GM23338 (cell line): Measurements from ENCODE around the gene ADCY1. TPM values are rescaled to one million over a fixed set of nuclear protein-coding genes. Genes with fewer than 3 reads are reported as not detected.
A peak's percentile ranks its signal among the peaks of the same experiment; 100 is the strongest.

Source experiments
- ATAC-seq: fragments of 200-7000 bp; cut with Tn5 transposase; 3 replicates; pipeline ENCODE4 v1.9.1; 2020
- DNase-seq: peaks from one replicate; pipeline ENCODE4 v3.0.0-alpha.2; 2015; ENCODE audit warnings: low spot score
- H2AFZ ChIP-seq: fragments of 200-600 bp; sonication (generic); 2 replicates; pipeline ENCODE4 v1.8.0; 2016; ENCODE audit warnings: antibody characterized with exemption, mild to moderate bottlenecking, moderate library complexity
- H3F3A ChIP-seq: fragments of 200-600 bp; sonication (generic); replicated peaks from 2 replicates; pipeline ENCODE4 v1.8.0; 2017; ENCODE audit warnings: antibody characterized with exemption, mixed run types, low read depth
- H3K27ac ChIP-seq: fragments of 200-600 bp; sonication (generic); 2 replicates; pipeline ENCODE4 v1.6.1; 2016; ENCODE audit warnings: low read depth
- H3K27me3 ChIP-seq: fragments of 200-600 bp; sonication (generic); 2 replicates; pipeline ENCODE4 v1.8.0; 2016; ENCODE audit warnings: mild to moderate bottlenecking, mixed run types, moderate library complexity; ENCODE audit not compliant: insufficient read depth
- H3K36me3 ChIP-seq: fragments of 200-600 bp; sonication (generic); 2 replicates; pipeline ENCODE4 v1.8.0; 2016; ENCODE audit warnings: mild to moderate bottlenecking; ENCODE audit not compliant: insufficient read depth
- H3K4me1 ChIP-seq: fragments of 200-600 bp; sonication (generic); 2 replicates; pipeline ENCODE4 v1.8.0; 2016; ENCODE audit warnings: mild to moderate bottlenecking, moderate library complexity; ENCODE audit not compliant: insufficient read depth
- H3K4me2 ChIP-seq: fragments of 200-600 bp; sonication (generic); 2 replicates; pipeline ENCODE4 v1.7.1; 2017; ENCODE audit warnings: mixed run types
- H3K4me3 ChIP-seq: fragments of 200-600 bp; sonication (generic); 2 replicates; pipeline ENCODE4 v1.6.1; 2016; ENCODE audit warnings: mixed run types
- H3K79me2 ChIP-seq: fragments of 200-600 bp; sonication (generic); replicated peaks from 2 replicates; pipeline ENCODE4 v1.8.0; 2017; ENCODE audit warnings: mild to moderate bottlenecking; ENCODE audit not compliant: insufficient read depth
- H3K9me2 ChIP-seq: fragments of 200-600 bp; sonication (generic); 2 replicates; pipeline ENCODE4 v1.8.0; 2017; ENCODE audit not compliant: insufficient read depth
- H4K20me1 ChIP-seq: fragments of 200-600 bp; sonication (generic); replicated peaks from 2 replicates; pipeline ENCODE4 v1.8.0; 2017; ENCODE audit warnings: mild to moderate bottlenecking; ENCODE audit not compliant: insufficient read depth
- H3K27ac Mint-ChIP-seq: 2 replicates; pipeline ENCODE4 v1.8.0; 2020; ENCODE audit warnings: inconsistent platforms, mild to moderate bottlenecking, moderate library complexity, mixed read lengths
- H3K27me3 Mint-ChIP-seq: 3 replicates; pipeline ENCODE4 v1.8.0; 2022; ENCODE audit warnings: low read depth, mild to moderate bottlenecking, moderate library complexity, mixed read lengths, inconsistent platforms; ENCODE audit not compliant: insufficient read depth, poor library complexity
- H3K36me3 Mint-ChIP-seq: 3 replicates; pipeline ENCODE4 v1.8.0; 2021; ENCODE audit warnings: low read depth, mild to moderate bottlenecking, inconsistent platforms, moderate library complexity, mixed read lengths
- H3K4me1 Mint-ChIP-seq: 3 replicates; pipeline ENCODE4 v1.8.0; 2020; ENCODE audit warnings: mild to moderate bottlenecking, inconsistent platforms, mixed read lengths
- H3K4me3 Mint-ChIP-seq: 3 replicates; pipeline ENCODE4 v1.8.0; 2021; ENCODE audit warnings: moderate library complexity, mild to moderate bottlenecking, inconsistent platforms, mixed read lengths
- H3K9me3 Mint-ChIP-seq: 3 replicates; pipeline ENCODE4 v1.8.0; 2020; ENCODE audit warnings: moderate library complexity, mild to moderate bottlenecking, inconsistent platforms, mixed read lengths
- CREB1 ChIP-seq: fragments of 250-450 bp; sonication (Bioruptor Pico); IDR thresholded peaks from 2 replicates; pipeline ENCODE4 v1.5.0; 2020; ENCODE audit warnings: low read depth, mild to moderate bottlenecking, moderate library complexity
- CTCF ChIP-seq, 2 experiments: fragments of 200-600 bp in 1 of 2; sonication (generic) in 1 of 2; conservative IDR thresholded peaks; 2 replicates each; pipeline versions ENCODE4 v1.5.1 to v1.6.1; 2016 to 2017; ENCODE audit warnings: antibody characterized with exemption in 2 of 2, low read depth in 2 of 2, mild to moderate bottlenecking in 2 of 2, moderate library complexity in 1 of 2
- ETS1 ChIP-seq: IDR thresholded peaks from 2 replicates; pipeline ENCODE4 v1.6.1; 2016; ENCODE audit warnings: antibody characterized with exemption
- EZH2 ChIP-seq: fragments of 200-600 bp; sonication (generic); IDR thresholded peaks from one replicate; pipeline ENCODE4 v1.8.0; 2017; ENCODE audit warnings: antibody characterized with exemption, mild to moderate bottlenecking, low read depth; ENCODE audit not compliant: unreplicated experiment
- EZH2phosphoT487 ChIP-seq: fragments of 200-600 bp; sonication (generic); IDR thresholded peaks from one replicate; pipeline ENCODE4 v1.8.1; 2018; ENCODE audit warnings: antibody characterized with exemption; ENCODE audit not compliant: unreplicated experiment
- JUNB ChIP-seq: IDR thresholded peaks from one replicate; pipeline ENCODE4 v1.6.1; 2016; ENCODE audit warnings: antibody characterized with exemption; ENCODE audit not compliant: unreplicated experiment
- NANOG ChIP-seq: IDR thresholded peaks from 2 replicates; pipeline ENCODE4 v1.6.1; 2016; ENCODE audit warnings: antibody characterized with exemption, borderline replicate concordance
- POLR2AphosphoS5 ChIP-seq: IDR thresholded peaks from 2 replicates; pipeline ENCODE4 v1.6.1; 2016; ENCODE audit warnings: antibody characterized with exemption, low read depth
- REST ChIP-seq: IDR thresholded peaks from one replicate; pipeline ENCODE4 v1.6.1; 2018; ENCODE audit warnings: antibody characterized with exemption; ENCODE audit not compliant: unreplicated experiment
- STAT1 ChIP-seq: IDR thresholded peaks from one replicate; pipeline ENCODE4 v1.6.1; 2016; ENCODE audit warnings: antibody characterized with exemption; ENCODE audit not compliant: unreplicated experiment
- ZNF114 ChIP-seq: fragments of 250-450 bp; sonication (Bioruptor Pico); IDR thresholded peaks from 2 replicates; pipeline ENCODE4 v1.5.0; 2020; ENCODE audit warnings: mild to moderate bottlenecking, moderate library complexity
- ZNF331 ChIP-seq: fragments of 250-450 bp; sonication (Bioruptor Pico); IDR thresholded peaks from 2 replicates; pipeline ENCODE4 v1.5.0; 2020; ENCODE audit warnings: low read depth, mild to moderate bottlenecking, moderate library complexity
- ZNF462 ChIP-seq: fragments of 250-450 bp; sonication (Bioruptor Pico); IDR thresholded peaks from 2 replicates; pipeline ENCODE4 v1.5.0; 2020; ENCODE audit warnings: mild to moderate bottlenecking, moderate library complexity
- polyA plus RNA-seq: library from polyadenylated mRNA; unstranded; fragments of >200 nt; fragmentation: Nextera tagmentation; extraction: Ambion mirVana; gene quantifications from 2 replicates; pipeline ENCODE4 v1.2.1, GENCODE V29; 2016
- total RNA-seq: library from RNA; depleted of rRNA; stranded (reverse); fragments of >200 nt; shearing (Covaris generic); gene quantifications from 2 replicates; pipeline ENCODE4 v1.2.3, GENCODE V29; 2014

The ADCY1 gene
- total and polyA plus RNA-seq, 2 experiments from 2014 or later: 2.3 to 18.7 TPM

GRCh38 chr7:45593877-45594276 lies 19.7 kb downstream of the ADCY1 start:
- Histone ChIP-seq H3K36me3 (no peaks in the 10 kb centered on the region), H3K27me3 (no peaks in the 10 kb centered on the region), H3F3A (no peaks in the 10 kb centered on the region), H3K4me3 (no peak overlapping the region), H3K9me2 (no peaks in the 10 kb centered on the region), H3K27ac (no peak overlapping the region), H4K20me1 (no peaks in the 10 kb centered on the region), H3K4me1 (no peaks in the 10 kb centered on the region), H3K79me2 (peaks cover 4% of the 10 kb centered on the region; the same call in 1 of the 2 replicates), H3K4me2 (no peak overlapping the region), H2AFZ (no peak overlapping the region)
- DNase-seq: no peak
- no peak for ATAC-seq
- Mint-ChIP-seq H3K9me3 (no peaks in the 10 kb centered on the region), H3K4me3 (no peak overlapping the region), H3K27ac (peak overlapping the region; percentile 4; the same call in 1 of the 2 replicates), H3K4me1 (peaks cover 47% of the 10 kb centered on the region), H3K27me3 (peaks cover 5% of the 10 kb centered on the region), H3K36me3 (no peaks in the 10 kb centered on the region; the same call in 1 of the 3 replicates)
- TF ChIP-seq STAT1: no peak
- no peak for TF ChIP-seq EZH2
- no peak for TF ChIP-seq ETS1
- TF ChIP-seq POLR2AphosphoS5: no peak
- no peak for TF ChIP-seq NANOG
- no peak for TF ChIP-seq JUNB
- no peak for TF ChIP-seq ZNF331 (CRISPR knock-in tag)
- no peak for TF ChIP-seq EZH2phosphoT487
- no peak for TF ChIP-seq REST
- TF ChIP-seq ZNF462 (CRISPR knock-in tag): no peak
- no peak for TF ChIP-seq CREB1 (CRISPR knock-in tag)
- no peak for TF ChIP-seq ZNF114 (CRISPR knock-in tag)
- TF ChIP-seq CTCF (conservative IDR thresholded peaks at IDR 0.05; ENCODE audit: low read depth in 2 of 2): no peak
